Stimulated activated CD4-positive, alpha-beta T cell treated with anti-CD3 and anti-CD28 coated beads, Interleukin-12 subunit alpha, Interleukin-12 subunit beta, amount 100 ng/mL, for 48 hours (primary cell): ENCODE data around the gene LEMD3.

Source experiments
- DNase-seq, 3 donors: peaks; one replicate each; pipeline ENCODE4 v3.0.0-alpha.2; 2020; ENCODE audit warnings: low read depth in 2 of 3, low spot score in 1 of 3

LEMD3 gene

GRCh38 chr12:65169320-65170208, at the start of gene LEMD3:
LEMD3 (plus strand) TSS chr12:65169583; CDS start chr12:65169597, 14 bp downstream.
- peak; percentile 72 to 91 (median 87) for DNase-seq

GRCh38 chr12:65121049-65121955, 48.1 kb upstream of the LEMD3 start, which contains the start of gene WIF1:
WIF1 (minus strand) TSS chr12:65121305; CDS start chr12:65121191, 114 bp downstream.
- DNase-seq = peak in 1 of 3 donors; percentile 6

GRCh38 chr12:65121956-65122469, 47.4 kb upstream of the LEMD3 start:
- DNase-seq = no peak

GRCh38 chr12:65122703-65123102, 46.7 kb upstream of the LEMD3 start:
- no peak for DNase-seq

- peak in 2 of 3 donors; percentile 12 to 21 for DNase-seq
Measured at GRCh38 chr12:65123435-65124063, 45.8 kb upstream of the LEMD3 start.

GRCh38 chr12:65125247-65125646, 44.1 kb upstream of the LEMD3 start:
- no peak for DNase-seq

- DNase-seq = no peak
Measured at GRCh38 chr12:65125975-65126374, 43.4 kb upstream of the LEMD3 start.

- DNase-seq = no peak
Measured at GRCh38 chr12:65126482-65126881, 42.9 kb upstream of the LEMD3 start.

- DNase-seq = no peak
Measured at GRCh38 chr12:65133879-65134278, 35.5 kb upstream of the LEMD3 start.

- no peak for DNase-seq
Measured at GRCh38 chr12:65139389-65139788, 30.0 kb upstream of the LEMD3 start.

GRCh38 chr12:65140738-65141137, 28.6 kb upstream of the LEMD3 start:
- DNase-seq = no peak

- DNase-seq = no peak
Measured at GRCh38 chr12:65147312-65147905, 22.0 kb upstream of the LEMD3 start.

- no peak for DNase-seq
Measured at GRCh38 chr12:65152012-65152411, 17.4 kb upstream of the LEMD3 start.

GRCh38 chr12:65152596-65152995, 16.8 kb upstream of the LEMD3 start:
- DNase-seq = no peak

- no peak for DNase-seq
Measured at GRCh38 chr12:65155784-65156183, 13.6 kb upstream of the LEMD3 start.

GRCh38 chr12:65156366-65156841, 13.0 kb upstream of the LEMD3 start:
- DNase-seq = no peak

- DNase-seq = no peak
Measured at GRCh38 chr12:65157091-65157490, 12.3 kb upstream of the LEMD3 start.

- DNase-seq = no peak
Measured at GRCh38 chr12:65162609-65163008, 6.8 kb upstream of the LEMD3 start.

- DNase-seq = no peak
Measured at GRCh38 chr12:65164244-65164643, 5.1 kb upstream of the LEMD3 start.

- no peak for DNase-seq
Measured at GRCh38 chr12:65164774-65165173, 4.6 kb upstream of the LEMD3 start.
